GM19193 (cell line): ENCODE measurements around the gene ADAMTS13.

ENCODE experiments used
- POLR2A ChIP-seq: IDR thresholded peaks from 4 replicates; pipeline ENCODE4 v1.6.1; 2011; ENCODE audit not compliant: insufficient read depth, insufficient read length; ENCODE audit errors: extremely low read depth

The ADAMTS13 gene

DNA sequence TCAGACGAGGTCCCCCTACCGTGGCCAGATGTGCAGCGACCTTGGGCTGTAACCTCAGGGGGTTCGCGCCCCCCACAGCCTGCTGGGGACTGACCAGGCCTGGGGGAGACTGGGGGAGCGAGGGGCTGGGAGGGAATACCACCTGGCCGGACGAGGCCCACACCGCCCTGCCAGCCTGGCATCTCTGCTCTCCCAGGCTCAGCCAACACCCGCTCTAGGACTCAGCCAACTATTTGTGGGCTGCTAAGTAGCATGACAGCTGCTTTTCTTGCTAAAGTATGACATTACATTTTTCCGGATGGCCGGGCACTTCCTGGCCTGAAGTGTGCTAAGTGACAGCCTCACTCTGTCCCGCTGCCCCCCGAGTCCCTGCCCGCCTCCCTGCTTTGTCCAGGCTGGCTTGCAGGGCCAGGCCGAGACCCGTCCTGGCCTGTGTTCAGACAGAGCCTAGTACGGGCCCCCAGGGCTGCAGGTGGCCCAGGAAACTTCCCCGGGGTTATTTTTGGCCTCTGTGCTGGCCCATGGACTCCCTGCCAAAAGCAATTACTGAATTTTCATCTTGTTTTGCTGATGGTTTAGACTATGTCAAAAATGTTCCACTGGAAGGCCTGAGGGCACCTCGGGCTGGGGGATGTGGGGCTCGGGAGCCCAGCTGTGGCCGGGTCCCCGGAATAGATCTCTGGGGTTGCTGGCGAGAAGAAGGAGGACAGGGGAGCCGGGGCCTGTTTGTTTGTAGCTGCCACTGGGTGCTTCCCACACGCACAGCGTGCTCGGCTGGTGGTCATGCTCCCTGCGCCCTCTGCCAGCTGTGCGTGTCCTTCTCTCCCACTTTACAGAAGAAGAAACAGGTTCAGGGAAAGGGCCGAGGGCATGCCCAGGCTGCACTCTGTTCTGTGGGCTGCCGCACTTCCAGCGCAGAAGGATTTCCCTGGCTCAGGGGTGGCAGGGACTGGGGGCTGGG lies 70.2 kb downstream of the ADAMTS13 start:
- no peak for TF ChIP-seq POLR2A

DNA sequence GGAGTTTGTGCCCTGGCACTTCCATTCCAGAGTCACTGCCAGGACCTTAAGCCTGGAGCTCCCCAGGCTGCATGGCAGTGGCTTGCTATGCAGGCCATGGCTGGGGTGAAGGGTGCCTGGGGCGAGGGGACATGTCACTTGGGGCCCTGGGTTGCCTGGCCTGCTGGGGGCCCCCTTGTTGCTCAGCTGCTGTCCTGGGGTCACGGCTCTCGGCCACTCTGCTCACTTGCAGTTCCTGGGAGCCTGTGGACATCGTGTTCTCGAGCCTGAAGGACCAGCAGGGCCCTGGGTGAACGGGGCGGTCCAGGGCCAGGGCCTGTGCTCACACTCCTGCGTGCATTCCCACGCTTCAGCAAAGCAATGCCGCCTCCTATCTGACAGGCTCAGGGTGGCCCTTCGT lies 71.3 kb downstream of the ADAMTS13 start:
- TF ChIP-seq POLR2A: no peak

DNA sequence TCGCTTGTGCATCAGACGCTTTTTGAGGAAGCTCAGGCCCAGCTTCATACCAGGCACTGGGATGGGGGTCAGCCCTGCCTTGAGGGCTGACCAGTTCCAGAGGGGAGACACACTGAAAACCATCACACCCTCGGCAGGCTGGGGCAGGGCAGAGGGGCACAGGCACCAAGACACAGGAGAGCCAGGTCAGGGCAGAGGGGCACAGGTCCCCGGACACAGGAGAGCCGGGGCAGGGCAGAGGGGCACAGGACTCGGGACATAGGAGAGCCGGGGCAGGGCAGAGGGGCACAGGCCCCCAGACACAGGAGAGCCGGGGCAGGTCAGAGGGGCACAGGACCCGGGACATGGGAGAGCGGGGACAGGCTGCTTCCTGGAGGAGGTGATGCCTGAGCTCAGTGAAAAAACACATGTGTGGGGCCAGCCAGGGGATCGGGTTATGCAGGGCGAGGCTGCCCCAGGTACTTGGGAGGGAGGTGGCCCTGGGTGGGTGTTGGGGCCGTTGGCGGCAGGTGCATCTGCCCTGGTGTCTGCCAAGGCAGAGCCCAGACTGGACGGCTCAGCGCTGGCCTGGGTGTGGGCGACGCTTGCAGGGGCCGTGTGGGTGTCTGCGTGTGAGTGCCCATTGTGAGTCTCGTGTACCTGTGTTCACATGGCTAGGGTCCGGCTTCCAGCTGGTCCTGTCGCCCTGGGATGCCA lies 71.8 kb downstream of the ADAMTS13 start:
- TF ChIP-seq POLR2A: no peak

DNA sequence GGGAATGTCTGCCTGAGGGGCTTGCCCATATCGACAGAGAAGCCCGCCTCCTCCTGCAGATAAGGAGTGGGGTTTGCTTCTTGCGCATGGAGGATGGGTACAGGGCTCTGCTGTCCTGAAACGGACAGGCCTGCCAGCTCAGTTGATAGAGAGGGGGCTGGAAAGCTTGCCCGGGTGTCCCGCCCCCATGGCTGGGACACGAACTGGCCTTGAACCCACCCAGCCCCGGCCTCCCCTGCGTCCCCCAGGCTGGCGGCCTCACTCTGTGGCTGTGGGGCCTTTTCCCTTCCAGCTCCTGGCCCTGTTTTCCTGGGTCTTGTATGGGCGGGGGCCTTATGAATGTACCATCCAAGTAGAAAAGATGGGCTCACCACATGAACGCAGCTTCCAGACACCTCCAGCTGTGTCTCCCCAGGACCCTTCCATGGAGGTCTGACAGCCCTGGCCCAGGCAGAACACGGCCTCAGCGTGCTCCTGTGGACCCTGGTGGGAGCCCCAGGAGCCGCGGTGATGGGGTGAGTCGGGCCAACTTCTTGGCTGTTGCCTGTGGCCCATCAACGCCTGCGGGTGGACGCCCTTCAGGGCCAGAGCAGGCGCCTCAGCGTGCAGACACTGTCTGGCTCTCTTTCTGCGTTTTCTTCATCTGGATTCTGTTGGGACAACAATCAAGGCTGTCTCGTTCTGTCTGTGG lies 72.6 kb downstream of the ADAMTS13 start:
- no peak for TF ChIP-seq POLR2A

DNA sequence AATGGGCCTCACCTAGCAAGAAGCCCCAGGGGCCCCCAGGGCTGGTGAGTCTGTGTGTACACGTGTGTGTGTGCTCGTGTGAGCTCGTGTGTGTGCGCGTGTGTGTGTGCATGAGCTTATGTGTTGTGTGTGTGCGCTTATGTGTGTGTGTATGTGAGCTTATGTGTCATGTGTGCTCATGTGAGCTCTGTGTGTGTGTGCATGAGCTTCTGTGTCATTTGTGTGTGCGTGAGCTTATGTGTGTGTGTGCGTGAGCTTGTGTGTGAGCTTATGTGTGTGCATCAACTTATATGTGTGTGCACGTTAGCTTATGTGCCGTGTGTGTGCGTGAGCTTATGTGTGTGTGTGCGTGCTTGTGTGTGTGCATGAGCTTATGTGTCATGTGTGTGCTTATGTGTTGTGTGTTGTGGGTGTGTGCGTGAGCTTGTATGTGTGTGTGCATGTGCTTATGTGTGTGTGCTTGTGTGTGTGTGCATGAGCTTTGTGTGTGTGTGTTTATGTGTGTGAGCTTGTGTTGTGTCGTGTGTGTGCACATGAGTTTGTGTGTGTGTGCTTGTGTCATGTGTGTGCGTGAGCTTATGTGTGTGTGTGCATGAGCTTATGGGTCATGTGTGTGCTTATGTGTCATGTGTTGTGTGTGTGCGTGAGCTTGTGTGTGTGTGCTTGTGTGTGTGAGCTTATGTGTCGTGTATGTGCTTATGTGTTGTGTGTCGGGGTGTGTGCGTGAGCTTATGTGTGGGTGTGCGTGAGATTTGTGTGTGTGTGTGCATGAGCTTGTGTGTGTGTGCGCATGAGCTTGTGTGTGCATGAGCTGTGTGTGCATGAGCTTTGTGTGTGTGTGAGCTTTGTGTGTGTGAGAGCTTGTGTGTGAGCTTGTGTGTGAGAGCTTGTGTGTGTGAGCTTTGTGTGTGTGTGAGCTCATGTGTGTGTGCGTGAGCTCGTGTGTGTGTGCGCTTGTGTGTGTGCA lies 73.4 kb downstream of the ADAMTS13 start:
- no peak for TF ChIP-seq POLR2A

DNA sequence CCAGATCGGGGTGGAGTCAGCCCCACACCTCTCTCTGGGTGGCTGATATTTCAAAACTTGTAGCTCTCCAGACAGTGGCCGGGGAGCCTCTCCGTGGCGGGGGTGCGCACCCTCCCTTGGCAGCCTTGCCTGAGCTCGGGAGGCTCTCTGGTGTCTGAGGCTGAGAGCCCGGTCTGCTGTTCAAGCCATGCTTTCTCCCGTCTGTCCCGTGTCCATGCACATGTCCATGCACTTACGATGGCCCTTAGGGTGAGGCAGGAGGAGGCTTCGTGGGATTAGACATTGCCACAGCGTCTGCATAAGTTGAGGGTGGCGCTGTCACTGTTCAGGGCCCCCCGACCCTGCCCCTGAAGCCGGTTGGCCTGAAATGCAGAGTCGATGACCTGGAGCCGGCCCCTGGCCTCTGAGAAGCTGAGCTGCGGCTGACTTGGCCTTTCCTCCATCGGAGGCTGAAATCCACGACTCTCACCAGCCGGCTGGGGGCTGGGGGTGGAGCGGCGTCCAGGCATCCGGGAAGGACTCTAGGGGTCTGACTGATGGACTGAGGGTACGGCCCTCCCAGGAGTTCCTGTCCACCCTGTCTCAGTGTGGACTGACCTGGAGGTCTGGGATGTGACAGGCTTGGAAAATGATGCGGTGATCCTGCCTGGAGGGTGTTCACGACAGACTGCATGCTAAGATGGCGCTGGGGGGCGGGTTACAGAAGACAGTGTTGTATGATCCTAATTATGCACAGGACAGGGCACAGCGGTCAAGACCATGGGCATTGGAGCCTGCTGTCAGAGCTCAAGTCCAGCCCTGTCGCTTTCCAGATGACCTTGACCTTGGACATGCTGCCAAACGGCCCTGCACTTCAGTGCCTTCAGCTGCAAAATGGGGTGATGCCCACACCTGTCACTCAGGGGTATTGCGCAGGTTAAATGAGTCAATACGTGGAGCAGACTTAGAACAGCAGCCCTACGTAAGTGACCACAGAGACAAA lies 75.0 kb downstream of the ADAMTS13 start:
- TF ChIP-seq POLR2A: no peak

DNA sequence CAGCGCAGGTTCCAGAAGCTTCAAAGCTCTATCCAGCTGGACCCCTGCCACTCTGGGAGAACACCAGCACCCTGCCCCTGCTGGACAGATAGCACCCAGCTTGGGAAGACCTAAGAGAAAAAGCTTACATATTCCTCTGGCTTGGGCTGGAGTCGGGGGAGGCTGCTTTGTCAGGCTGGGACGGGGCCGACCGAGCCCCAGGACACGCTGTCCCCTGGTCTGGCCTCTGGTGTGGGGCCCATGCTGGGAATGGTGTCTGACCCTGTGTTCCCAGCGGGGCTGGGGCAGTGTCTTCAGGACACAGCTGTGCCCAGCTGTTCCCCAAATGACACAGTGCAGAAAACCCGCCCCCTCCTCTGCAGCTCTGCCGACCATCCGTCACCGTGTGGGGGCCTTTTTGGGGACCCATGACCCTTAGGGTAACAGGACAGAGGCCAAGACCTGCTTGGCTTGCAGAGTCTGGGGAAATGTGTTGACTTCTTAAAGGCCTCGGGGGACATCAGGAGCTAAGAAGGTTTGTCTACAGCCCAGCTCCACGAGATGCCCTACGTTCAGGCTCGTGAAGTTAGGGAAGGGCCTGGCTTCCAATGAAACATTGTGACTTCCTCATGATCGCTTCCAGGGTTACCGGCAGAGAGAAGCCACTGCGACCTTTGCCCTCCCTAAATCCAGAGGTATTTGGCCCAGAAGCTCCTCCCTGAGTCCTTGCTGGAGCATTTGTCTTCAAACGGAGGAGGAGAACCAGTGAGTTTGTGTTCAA lies 77.1 kb downstream of the ADAMTS13 start:
- no peak for TF ChIP-seq POLR2A

DNA sequence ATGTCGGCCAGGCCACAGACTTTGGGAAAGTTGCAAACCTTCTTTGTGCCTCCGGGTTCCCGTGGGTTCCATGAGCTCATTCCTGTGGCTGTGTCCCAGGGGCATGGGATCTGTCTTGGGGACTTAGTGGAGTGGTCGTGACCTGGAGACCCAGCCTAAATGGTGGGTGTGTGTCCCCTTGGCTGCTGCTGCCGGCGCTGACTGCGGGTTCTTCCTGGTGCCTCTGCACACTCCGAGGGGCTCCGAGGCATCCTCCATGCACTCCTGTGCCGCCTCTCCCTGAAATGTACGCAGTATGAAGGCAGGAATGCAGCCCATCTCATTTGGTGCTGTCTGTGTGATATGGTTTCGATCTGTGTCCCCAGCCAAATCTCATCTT lies 77.7 kb downstream of the ADAMTS13 start:
- no peak for TF ChIP-seq POLR2A

DNA sequence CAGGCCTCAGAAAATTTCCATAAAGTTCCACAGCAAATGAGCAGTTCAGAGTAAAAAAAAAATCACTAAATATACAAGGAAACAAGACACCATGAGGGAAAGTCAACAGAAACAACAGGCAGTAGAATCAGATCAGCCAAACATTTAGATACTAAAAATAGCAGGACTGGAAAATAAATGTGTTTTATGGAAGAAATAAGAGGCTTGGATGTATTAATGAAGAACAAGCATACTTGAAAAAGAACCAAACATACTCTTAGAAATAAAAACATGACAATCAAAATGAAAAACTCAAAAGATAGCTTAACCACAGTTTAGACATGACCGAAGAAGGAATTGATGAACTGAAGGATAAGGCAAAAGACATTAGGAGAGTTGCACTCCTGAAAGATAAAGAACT lies 79.9 kb downstream of the ADAMTS13 start:
- no peak for TF ChIP-seq POLR2A

DNA sequence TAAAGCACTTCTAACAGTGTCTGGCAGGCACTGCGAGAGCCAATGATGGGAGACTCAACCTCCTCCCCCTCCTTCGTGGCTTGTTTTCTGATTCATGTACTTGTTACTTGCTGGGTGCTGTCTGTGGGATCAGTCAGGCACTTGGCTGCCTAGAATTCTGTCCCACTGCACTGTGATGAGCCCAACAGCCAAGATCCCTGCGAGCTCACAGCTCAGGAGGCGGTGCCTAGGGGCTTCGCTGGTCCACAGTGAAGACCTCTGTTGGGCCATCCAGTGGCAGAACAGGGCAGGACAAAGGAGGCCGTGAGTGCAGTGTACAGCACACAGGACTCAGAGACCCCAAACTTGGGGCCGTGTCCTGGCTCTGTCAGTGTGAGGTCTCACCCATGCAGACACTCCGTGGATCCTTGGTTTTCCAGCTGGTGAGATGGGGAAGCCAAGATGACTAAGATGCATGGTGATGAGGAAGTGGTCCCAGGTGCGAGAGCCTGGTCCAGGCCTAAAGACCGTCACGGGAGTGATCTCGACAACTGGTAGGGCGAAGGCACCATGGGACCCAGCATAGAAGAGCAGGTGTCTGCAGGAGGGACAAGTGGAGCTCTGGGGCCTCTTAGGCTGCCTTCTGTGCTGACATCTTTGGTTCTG lies 83.1 kb downstream of the ADAMTS13 start:
- TF ChIP-seq POLR2A: no peak

DNA sequence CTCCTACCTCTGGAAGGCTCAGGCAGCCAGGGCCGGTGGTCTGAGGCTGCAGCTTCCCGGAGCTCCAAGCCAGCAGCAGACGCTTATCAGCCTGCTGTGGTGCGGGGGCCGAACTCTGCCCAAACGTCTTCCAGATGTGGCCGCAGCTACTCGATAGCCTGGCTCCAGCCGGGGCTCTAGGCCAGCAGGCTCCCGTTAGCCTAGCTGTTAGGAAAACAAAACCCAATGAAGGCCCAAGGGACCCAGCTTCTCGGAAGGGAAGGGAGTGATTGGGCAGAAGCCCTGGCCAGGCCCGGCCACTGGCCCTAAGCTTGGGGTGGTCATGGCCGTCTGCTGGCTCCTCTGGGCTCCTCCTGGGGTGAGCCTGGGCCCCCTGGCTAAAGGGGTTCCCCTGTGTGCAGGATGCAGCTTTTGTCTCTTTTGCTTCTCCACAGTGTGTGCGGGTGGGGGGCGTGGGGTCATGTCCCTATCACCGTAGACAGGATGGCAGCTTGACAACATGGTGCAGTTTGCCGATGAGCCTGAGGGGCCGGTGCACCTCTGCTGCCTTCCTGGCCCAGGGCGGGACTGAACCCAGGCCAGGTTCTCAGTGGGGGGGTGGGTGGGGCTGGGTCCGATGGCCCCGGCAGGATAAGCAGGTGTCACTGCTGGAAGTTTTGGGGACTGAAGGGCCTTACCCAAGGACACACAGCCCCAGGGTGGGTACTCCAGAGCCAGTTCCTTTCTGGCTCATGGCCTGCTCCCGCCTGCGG lies 83.9 kb downstream of the ADAMTS13 start:
- no peak for TF ChIP-seq POLR2A
